Measurements from ENCODE around the gene ASB7. TPM values are rescaled to one million over a fixed set of nuclear protein-coding genes. Genes with fewer than 3 reads are reported as not detected.

Gene ASB7
- total RNA-seq, 1 experiment from 2014 or later = 12.9 TPM

DNA sequence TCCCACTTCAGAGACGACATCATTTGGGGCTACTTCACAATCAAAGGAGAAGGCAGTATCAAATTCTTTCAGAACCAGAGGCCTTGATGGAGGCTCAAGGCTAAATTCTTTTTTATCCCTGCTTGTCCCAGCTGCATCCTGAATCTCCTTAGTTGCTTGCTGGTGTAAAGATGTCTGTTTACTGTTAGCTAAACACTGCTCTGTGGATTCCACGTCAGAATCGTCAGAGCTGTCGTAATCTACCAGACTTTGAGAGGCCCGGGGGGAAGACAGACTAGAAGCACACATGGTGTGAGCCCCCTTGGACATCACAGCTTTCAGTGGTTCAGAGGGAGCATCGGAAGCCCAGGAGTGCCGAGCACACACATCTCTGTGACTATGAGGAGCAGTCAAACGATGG is 33.0 kb upstream of the ASB7 start (continued):
- no peak for TF ChIP-seq ATF6 (CRISPR knock-in tag; IDR thresholded peaks at IDR 0.05)
- no peak for TF ChIP-seq CBFB (CRISPR knock-in tag; IDR thresholded peaks at IDR 0.05; ENCODE audit: low read depth)
- TF ChIP-seq E2F5 (CRISPR knock-in tag; IDR thresholded peaks at IDR 0.05) = no peak
- TF ChIP-seq, protein P1, sequence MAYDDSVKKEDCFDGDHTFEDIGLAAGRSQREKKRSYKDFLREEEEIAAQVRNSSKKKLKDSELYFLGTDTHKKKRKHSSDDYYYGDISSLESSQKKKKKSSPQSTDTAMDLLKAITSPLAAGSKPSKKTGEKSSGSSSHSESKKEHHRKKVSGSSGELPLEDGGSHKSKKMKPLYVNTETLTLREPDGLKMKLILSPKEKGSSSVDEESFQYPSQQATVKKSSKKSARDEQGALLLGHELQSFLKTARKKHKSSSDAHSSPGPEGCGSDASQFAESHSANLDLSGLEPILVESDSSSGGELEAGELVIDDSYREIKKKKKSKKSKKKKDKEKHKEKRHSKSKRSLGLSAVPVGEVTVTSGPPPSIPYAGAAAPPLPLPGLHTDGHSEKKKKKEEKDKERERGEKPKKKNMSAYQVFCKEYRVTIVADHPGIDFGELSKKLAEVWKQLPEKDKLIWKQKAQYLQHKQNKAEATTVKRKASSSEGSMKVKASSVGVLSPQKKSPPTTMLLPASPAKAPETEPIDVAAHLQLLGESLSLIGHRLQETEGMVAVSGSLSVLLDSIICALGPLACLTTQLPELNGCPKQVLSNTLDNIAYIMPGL (CRISPR knock-in tag; IDR thresholded peaks at IDR 0.05) = no peak

DNA sequence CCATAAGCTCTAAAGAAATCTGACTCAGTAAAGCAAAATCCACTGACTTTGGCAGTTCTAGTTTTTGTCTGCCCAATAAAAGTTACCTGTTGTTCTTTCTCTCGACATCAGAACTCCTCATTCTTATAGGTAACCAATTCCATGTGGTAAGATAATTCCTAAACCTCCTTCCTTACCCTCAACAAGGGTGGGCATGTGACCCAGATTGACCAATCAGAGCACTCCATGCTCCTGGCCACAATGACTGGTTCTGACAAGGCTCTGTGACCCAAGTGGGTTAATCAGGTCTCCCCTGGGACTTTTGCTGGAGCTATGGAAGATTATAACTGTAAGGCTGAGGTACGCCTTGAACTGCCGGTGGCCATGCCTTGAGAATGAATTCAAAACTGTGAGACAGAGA is 32.1 kb upstream of the ASB7 start:
- H3K4me1 Mint-ChIP-seq = no peaks in the 10 kb centered on the region
- H3K27me3 Mint-ChIP-seq (ENCODE audit: low read depth) = no peaks in the 10 kb centered on the region
- ChIA-PET CTCF (no interaction called here), POLR2A (no interaction called here)
- DNase-seq (ENCODE audit: low spot score) = no peak
- no peak for ATAC-seq
- H3K36me3 Mint-ChIP-seq = peaks cover 14% of the 10 kb centered on the region
- H3K4me3 Mint-ChIP-seq = no peak overlapping the region
- no peaks in the 10 kb centered on the region for H3K9me3 Mint-ChIP-seq
- no peak overlapping the region for H3K27ac Mint-ChIP-seq
- TF ChIP-seq, protein P2, sequence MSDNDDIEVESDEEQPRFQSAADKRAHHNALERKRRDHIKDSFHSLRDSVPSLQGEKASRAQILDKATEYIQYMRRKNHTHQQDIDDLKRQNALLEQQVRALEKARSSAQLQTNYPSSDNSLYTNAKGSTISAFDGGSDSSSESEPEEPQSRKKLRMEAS (CRISPR knock-in tag; IDR thresholded peaks at IDR 0.05) = no peak
- TF ChIP-seq ZNF219 (CRISPR knock-in tag; IDR thresholded peaks at IDR 0.05; ENCODE audit: borderline replicate concordance) = no peak
- no peak for TF ChIP-seq NFATC4 (CRISPR knock-in tag; IDR thresholded peaks at IDR 0.05)
- peak; percentile 70; the same call in 1 of the 2 replicates for TF ChIP-seq USF1 (CRISPR knock-in tag; IDR thresholded peaks at IDR 0.05)
- TF ChIP-seq ATF2 (CRISPR knock-in tag; IDR thresholded peaks at IDR 0.05; ENCODE audit: borderline replicate concordance, low read depth) = no peak
- TF ChIP-seq, protein P3, sequence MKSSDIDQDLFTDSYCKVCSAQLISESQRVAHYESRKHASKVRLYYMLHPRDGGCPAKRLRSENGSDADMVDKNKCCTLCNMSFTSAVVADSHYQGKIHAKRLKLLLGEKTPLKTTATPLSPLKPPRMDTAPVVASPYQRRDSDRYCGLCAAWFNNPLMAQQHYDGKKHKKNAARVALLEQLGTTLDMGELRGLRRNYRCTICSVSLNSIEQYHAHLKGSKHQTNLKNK (CRISPR knock-in tag; IDR thresholded peaks at IDR 0.05) = no peak
- TF ChIP-seq SP1 (CRISPR knock-in tag; conservative IDR thresholded peaks at IDR 0.05) = no peak
- no peak for TF ChIP-seq ZNF512 (CRISPR knock-in tag; IDR thresholded peaks at IDR 0.05; ENCODE audit: borderline replicate concordance)
- TF ChIP-seq, protein P4, sequence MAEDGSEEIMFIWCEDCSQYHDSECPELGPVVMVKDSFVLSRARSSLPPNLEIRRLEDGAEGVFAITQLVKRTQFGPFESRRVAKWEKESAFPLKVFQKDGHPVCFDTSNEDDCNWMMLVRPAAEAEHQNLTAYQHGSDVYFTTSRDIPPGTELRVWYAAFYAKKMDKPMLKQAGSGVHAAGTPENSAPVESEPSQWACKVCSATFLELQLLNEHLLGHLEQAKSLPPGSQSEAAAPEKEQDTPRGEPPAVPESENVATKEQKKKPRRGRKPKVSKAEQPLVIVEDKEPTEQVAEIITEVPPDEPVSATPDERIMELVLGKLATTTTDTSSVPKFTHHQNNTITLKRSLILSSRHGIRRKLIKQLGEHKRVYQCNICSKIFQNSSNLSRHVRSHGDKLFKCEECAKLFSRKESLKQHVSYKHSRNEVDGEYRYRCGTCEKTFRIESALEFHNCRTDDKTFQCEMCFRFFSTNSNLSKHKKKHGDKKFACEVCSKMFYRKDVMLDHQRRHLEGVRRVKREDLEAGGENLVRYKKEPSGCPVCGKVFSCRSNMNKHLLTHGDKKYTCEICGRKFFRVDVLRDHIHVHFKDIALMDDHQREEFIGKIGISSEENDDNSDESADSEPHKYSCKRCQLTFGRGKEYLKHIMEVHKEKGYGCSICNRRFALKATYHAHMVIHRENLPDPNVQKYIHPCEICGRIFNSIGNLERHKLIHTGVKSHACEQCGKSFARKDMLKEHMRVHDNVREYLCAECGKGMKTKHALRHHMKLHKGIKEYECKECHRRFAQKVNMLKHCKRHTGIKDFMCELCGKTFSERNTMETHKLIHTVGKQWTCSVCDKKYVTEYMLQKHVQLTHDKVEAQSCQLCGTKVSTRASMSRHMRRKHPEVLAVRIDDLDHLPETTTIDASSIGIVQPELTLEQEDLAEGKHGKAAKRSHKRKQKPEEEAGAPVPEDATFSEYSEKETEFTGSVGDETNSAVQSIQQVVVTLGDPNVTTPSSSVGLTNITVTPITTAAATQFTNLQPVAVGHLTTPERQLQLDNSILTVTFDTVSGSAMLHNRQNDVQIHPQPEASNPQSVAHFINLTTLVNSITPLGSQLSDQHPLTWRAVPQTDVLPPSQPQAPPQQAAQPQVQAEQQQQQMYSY (CRISPR knock-in tag; IDR thresholded peaks at IDR 0.05) = no peak
- TF ChIP-seq, protein P1 (CRISPR knock-in tag; IDR thresholded peaks at IDR 0.05) = no peak
- TF ChIP-seq, protein P5, sequence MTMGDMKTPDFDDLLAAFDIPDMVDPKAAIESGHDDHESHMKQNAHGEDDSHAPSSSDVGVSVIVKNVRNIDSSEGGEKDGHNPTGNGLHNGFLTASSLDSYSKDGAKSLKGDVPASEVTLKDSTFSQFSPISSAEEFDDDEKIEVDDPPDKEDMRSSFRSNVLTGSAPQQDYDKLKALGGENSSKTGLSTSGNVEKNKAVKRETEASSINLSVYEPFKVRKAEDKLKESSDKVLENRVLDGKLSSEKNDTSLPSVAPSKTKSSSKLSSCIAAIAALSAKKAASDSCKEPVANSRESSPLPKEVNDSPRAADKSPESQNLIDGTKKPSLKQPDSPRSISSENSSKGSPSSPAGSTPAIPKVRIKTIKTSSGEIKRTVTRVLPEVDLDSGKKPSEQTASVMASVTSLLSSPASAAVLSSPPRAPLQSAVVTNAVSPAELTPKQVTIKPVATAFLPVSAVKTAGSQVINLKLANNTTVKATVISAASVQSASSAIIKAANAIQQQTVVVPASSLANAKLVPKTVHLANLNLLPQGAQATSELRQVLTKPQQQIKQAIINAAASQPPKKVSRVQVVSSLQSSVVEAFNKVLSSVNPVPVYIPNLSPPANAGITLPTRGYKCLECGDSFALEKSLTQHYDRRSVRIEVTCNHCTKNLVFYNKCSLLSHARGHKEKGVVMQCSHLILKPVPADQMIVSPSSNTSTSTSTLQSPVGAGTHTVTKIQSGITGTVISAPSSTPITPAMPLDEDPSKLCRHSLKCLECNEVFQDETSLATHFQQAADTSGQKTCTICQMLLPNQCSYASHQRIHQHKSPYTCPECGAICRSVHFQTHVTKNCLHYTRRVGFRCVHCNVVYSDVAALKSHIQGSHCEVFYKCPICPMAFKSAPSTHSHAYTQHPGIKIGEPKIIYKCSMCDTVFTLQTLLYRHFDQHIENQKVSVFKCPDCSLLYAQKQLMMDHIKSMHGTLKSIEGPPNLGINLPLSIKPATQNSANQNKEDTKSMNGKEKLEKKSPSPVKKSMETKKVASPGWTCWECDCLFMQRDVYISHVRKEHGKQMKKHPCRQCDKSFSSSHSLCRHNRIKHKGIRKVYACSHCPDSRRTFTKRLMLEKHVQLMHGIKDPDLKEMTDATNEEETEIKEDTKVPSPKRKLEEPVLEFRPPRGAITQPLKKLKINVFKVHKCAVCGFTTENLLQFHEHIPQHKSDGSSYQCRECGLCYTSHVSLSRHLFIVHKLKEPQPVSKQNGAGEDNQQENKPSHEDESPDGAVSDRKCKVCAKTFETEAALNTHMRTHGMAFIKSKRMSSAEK (CRISPR knock-in tag; IDR thresholded peaks at IDR 0.05; ENCODE audit: borderline replicate concordance) = no peak
- no peak for TF ChIP-seq KAT7 (CRISPR knock-in tag; IDR thresholded peaks at IDR 0.05; ENCODE audit: borderline replicate concordance)

Data from WTC11 (cell line).